ENCODE measurements around the gene OSBP2. TPM values are rescaled to one million over a fixed set of nuclear protein-coding genes. Genes with fewer than 3 reads are reported as not detected.

OSBP2 gene
- total and polyA plus RNA-seq, 9 donors: 1.3 to 5.1 (median 1.4) TPM

DNA sequence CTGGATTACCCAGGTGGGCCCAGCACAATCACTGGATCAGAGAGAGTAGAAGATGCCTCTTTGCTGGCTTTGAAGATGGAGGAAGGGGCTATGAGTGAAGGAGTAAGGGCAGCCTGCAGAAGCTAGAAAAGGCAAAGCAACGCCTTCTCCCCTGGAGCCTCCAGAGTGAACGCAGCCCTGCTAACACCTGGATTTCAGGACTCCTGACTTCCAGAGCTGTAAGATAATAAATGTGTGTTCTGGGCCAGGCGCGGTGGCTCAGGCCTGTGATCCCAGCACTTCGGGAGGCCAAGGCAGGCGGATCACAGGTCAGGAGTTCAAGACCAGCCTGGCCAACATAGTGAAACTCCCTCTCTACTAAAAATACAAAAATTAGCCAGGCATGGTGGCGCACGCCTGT is 171.5 kb downstream of the OSBP2 start:
- intact Hi-C loops (cut with DNase I): no loop called here
- Histone ChIP-seq H3K4me3 (no peak overlapping the region), H3K9me3 (no peaks in the 10 kb centered on the region), H3K27ac (no peak overlapping the region), H3K36me3 (no peaks in the 10 kb centered on the region), H3K4me1 (ENCODE audit: insufficient read depth) (no peaks in the 10 kb centered on the region), H3K27me3 (no peaks in the 10 kb centered on the region)
- 80 to 85% (median 85%) methylated on average over 8 of the region's 8 CpGs for WGBS, 3 donors
- no peak for TF ChIP-seq EP300 (IDR thresholded peaks at IDR 0.05)
- TF ChIP-seq CTCF (IDR thresholded peaks at IDR 0.05): no peak
- TF ChIP-seq POLR2A (IDR thresholded peaks at IDR 0.05): no peak
- peak in 1 of 5 donors; percentile 7 for DNase-seq

- intact Hi-C loops (cut with DNase I): no loop called here
- Histone ChIP-seq H3K27me3 (no peaks in the 10 kb centered on the region), H3K4me3 (no peak overlapping the region), H3K9me3 (no peaks in the 10 kb centered on the region), H3K36me3 (no peaks in the 10 kb centered on the region), H3K27ac (no peak overlapping the region), H3K4me1 (ENCODE audit: insufficient read depth) (no peaks in the 10 kb centered on the region)
- peak in 2 of 5 donors; percentile 6 to 15 for DNase-seq
- WGBS, 3 donors: 82 to 94% (median 86%) methylated on average over 4 of the region's 4 CpGs
- TF ChIP-seq POLR2A (IDR thresholded peaks at IDR 0.05): no peak
- no peak for TF ChIP-seq CTCF (IDR thresholded peaks at IDR 0.05)
- TF ChIP-seq EP300 (IDR thresholded peaks at IDR 0.05): no peak
These were observed 172.2 kb downstream of the OSBP2 start for GRCh38 chr22:30866811-30867271.

DNA sequence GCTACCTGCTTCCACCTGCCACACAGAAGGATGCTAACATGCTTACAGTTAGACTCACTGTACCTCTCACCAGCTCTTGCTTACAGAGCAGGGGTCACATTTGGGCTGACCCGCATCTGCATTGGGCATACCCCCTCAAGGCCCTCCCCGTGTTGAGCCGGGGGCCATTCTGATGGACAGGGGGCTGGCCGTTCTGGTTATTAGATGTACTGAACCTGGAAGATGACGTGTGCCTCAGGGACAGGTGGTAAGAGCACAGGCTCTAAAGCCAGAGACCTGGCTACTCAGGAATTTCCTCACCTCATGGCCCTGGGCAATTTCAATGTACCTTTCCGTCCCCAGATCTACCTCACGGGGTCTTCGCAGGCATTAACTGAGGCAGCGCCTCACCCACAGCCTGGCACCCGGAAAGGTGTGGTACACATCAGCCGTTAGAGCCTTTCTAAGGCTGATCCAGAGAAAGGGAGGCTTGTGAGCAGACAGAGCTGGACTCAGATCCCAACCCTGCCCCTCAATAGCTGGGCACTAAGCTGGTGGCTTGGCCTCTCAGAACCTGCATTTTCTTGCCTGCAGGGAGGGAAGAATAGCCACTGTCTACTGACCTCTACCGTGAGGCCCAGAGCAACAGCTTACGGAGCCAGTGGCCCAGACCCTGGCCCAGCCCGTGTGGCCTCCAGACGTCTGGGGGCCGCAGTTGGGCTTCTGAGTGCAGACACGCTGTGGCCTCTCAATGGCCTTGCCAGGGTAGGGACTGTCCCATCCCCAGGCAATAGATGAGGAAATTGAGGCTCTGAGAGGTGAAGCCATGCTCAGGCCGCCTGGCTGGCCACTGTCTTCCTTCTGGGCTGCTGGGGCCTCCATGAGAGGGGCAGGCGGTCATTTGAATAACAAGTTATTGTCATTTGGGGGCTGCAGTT is 173.3 kb downstream of the OSBP2 start:
- DNase-seq: peak in 3 of 5 donors; percentile 5 to 14 (median 7)
- Histone ChIP-seq H3K9me3 (no peaks in the 10 kb centered on the region), H3K36me3 (no peaks in the 10 kb centered on the region), H3K4me3 (no peak overlapping the region), H3K27me3 (no peaks in the 10 kb centered on the region), H3K27ac (no peak overlapping the region), H3K4me1 (ENCODE audit: insufficient read depth) (no peaks in the 10 kb centered on the region)
- 89 to 95% (median 89%) methylated on average over 13 to 19 of the region's 19 CpGs for WGBS, 3 donors
- TF ChIP-seq EP300 (IDR thresholded peaks at IDR 0.05) (no peak), POLR2A (IDR thresholded peaks at IDR 0.05) (no peak), CTCF (IDR thresholded peaks at IDR 0.05) (no peak)
- intact Hi-C loops (cut with DNase I): no loop called here

GRCh38 chr22:30868663-30869385 is 174.2 kb downstream of the OSBP2 start:
- no peak overlapping the region for H3K27ac ChIP-seq
- 42 to 59% (median 46%) methylated on average over 12 of the region's 12 CpGs for WGBS, 3 donors
- DNase-seq: peak in 3 of 5 donors; percentile 6 to 23 (median 6)
- TF ChIP-seq POLR2A (IDR thresholded peaks at IDR 0.05): no peak
- TF ChIP-seq EP300 (IDR thresholded peaks at IDR 0.05): no peak
- TF ChIP-seq CTCF (IDR thresholded peaks at IDR 0.05): no peak
- no peaks in the 10 kb centered on the region for H3K4me1 ChIP-seq (ENCODE audit: insufficient read depth)
- H3K36me3 ChIP-seq: no peaks in the 10 kb centered on the region
- no peaks in the 10 kb centered on the region for H3K27me3 ChIP-seq
- intact Hi-C loops (cut with DNase I): no loop called here
- H3K4me3 ChIP-seq: no peak overlapping the region
- no peaks in the 10 kb centered on the region for H3K9me3 ChIP-seq
